Ishikawa (cell line): Measurements from ENCODE around the gene CTDSPL2.

Experiments
- CEBPB ChIP-seq: IDR thresholded peaks from 2 replicates; pipeline ENCODE4 v1.6.1; 2012
- CREB1 ChIP-seq: IDR thresholded peaks from 2 replicates; pipeline ENCODE4 v1.6.1; 2012; ENCODE audit warnings: low read depth
- EGR1 ChIP-seq: IDR thresholded peaks from 2 replicates; pipeline ENCODE4 v1.6.1; 2012
- EP300 ChIP-seq: IDR thresholded peaks from 2 replicates; pipeline ENCODE4 v1.6.1; 2012; ENCODE audit warnings: borderline replicate concordance
- FOXM1 ChIP-seq: IDR thresholded peaks from 2 replicates; pipeline ENCODE4 v1.6.1; 2012; ENCODE audit warnings: low read depth, borderline replicate concordance
- MAX ChIP-seq: IDR thresholded peaks from 2 replicates; pipeline ENCODE4 v1.6.1; 2012
- NFIC ChIP-seq: IDR thresholded peaks from 2 replicates; pipeline ENCODE4 v1.6.1; 2012
- RAD21 ChIP-seq: IDR thresholded peaks from 2 replicates; pipeline ENCODE4 v1.6.1; 2012; ENCODE audit warnings: low read depth
- REST ChIP-seq: IDR thresholded peaks from 2 replicates; pipeline ENCODE4 v1.6.1; 2012; ENCODE audit warnings: low read depth, mild to moderate bottlenecking
- TAF1 ChIP-seq: IDR thresholded peaks from 2 replicates; pipeline ENCODE4 v1.6.1; 2012; ENCODE audit warnings: low read depth, mild to moderate bottlenecking
- TCF12 ChIP-seq: IDR thresholded peaks from 2 replicates; pipeline ENCODE4 v1.6.1; 2012; ENCODE audit warnings: low read depth
- TEAD4 ChIP-seq: IDR thresholded peaks from 2 replicates; pipeline ENCODE4 v1.6.1; 2012
- USF1 ChIP-seq: IDR thresholded peaks from 2 replicates; pipeline ENCODE4 v1.6.1; 2012
- YY1 ChIP-seq: IDR thresholded peaks from 2 replicates; pipeline ENCODE4 v1.6.1; 2012; ENCODE audit warnings: low read depth
- ZBTB7A ChIP-seq: IDR thresholded peaks from 2 replicates; pipeline ENCODE4 v1.6.1; 2012; ENCODE audit warnings: low read depth

The CTDSPL2 gene

GRCh38 chr15:44397869-44398268 is 29.6 kb upstream of the CTDSPL2 start:
- TF ChIP-seq NFIC (no peak), EGR1 (no peak), REST (no peak), EP300 (no peak), CREB1 (no peak), USF1 (no peak), TCF12 (no peak), RAD21 (no peak), FOXM1 (no peak), TAF1 (no peak), ZBTB7A (no peak)

GRCh38 chr15:44414001-44414400 is 13.4 kb upstream of the CTDSPL2 start:
- TF ChIP-seq TAF1, result no peak
- TF ChIP-seq ZBTB7A, result no peak
- no peak for TF ChIP-seq MAX
- no peak for TF ChIP-seq RAD21
- TF ChIP-seq EGR1, result no peak
- TF ChIP-seq FOXM1, result no peak
- no peak for TF ChIP-seq NFIC
- no peak for TF ChIP-seq TCF12
- TF ChIP-seq CREB1, result no peak
- TF ChIP-seq EP300, result no peak
- TF ChIP-seq USF1, result no peak
- no peak for TF ChIP-seq REST
- TF ChIP-seq CEBPB, result no peak
- TF ChIP-seq TEAD4, result no peak

GRCh38 chr15:44427756-44428724 is 611 bp downstream of the CTDSPL2 start:
- no peak for TF ChIP-seq MAX
- no peak for TF ChIP-seq EGR1
- TF ChIP-seq REST, result no peak
- TF ChIP-seq FOXM1, result no peak
- no peak for TF ChIP-seq NFIC
- TF ChIP-seq TCF12, result no peak
- TF ChIP-seq TAF1, result no peak
- no peak for TF ChIP-seq EP300
- TF ChIP-seq YY1, result no peak
- TF ChIP-seq ZBTB7A, result no peak
- no peak for TF ChIP-seq CREB1
- no peak for TF ChIP-seq USF1
- no peak for TF ChIP-seq RAD21
- TF ChIP-seq TEAD4, result no peak
- no peak for TF ChIP-seq CEBPB
